CMK (cell line): Measurements from ENCODE around the gene ABLIM2.
"Not testable (repeated sequence)": the region's sequence is repeated elsewhere in the genome, so short reads cannot be mapped to it uniquely, and the experiment has no call there.

ENCODE experiments used
- DNase-seq: peaks from one replicate; pipeline ENCODE4 v3.0.0-alpha.2; 2010; ENCODE audit warnings: low read depth

ABLIM2 gene

DNA sequence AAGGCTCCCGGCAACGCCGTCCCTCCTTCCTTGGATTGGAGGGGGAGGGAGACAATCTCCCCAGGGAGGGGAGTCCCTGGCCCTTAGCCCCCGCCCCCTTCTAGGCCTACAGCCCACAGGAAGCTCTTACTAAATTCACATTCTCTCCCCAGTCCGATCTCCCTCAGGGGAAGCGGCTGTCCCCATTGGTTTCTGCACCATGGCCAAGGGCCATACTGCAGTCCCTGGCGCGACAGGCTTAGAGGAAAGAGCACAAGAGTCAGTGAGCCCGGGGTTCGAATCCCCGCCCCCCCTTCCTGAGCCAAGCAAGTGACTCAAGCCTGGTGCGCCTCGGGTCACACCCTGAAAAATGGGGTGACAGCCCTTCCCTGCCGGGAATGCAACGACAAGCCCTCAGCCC is 1.1 kb downstream of the ABLIM2 start:
- DNase-seq = no peak

DNA sequence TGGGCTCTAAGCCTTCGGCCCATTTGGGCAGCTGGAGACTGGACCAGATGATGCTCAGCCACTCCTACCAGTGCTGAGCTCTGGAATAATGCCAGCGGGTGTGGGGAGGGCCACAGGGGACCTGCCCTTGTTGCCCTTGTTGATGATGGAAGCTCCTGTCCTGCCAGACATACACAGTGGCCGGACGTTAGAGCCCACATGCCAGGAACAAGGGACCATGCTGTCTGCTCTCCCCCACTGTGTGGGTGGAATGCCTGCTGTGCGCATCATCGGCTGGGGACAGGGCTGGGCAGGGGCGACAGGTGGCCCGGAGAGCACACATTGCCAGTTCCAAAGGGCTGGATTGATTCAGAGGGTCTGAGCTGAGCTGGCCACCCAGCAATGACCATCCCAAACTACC is 2.0 kb downstream of the ABLIM2 start:
- DNase-seq = no peak

DNA sequence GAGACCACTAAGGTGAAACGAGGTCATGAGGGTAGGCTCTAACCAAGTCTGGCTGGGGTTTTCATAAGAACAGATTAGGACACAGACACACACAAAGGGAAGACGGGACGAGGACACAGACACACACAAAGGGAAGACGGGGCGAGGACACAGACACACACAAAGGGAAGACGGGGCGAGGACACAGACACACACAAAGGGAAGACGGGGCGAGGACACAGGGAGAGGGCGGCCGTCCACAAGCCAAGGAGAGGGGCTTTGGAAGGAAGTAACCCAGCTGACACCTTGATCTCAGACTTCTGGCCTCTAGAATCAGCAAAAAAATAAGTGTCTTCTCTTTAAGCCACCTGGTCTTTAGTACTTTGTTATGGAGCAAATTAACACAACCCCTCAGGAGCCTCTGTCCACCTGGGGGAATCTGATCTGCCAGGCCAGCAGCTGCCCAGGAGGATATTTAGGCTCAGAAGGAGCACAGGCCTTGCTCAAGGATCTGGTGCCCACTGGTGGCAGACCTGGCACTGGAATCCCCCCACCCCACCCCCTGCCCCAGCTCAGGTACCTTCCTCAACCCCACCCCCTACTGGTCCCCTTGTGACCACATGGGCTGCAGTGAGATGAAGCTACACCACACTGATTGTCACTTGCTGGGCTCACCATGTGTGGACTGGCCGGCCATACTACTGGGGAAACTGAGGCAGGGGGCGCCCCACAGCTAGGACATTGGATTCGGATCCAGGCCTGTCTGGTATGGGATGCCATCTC is 2.8 kb downstream of the ABLIM2 start:
- no peak for DNase-seq

DNA sequence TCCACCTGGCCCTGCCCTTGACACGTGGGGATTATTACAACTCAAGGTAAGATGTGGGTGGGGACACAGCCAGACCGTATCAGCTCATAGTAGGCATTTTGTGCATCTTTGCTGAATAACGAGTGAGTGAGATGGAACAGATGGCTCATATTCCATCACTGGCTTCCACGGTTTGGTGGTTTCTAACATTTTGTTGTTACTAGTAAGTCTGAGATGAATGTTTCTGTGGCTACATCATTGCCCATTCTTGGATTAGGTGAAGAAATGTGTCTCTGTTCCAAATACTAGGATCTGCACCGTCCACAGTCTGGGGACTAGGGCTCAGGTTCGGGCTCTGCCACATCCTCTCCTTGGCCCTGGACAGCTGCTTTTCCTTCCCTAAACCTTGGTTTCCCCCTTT is 3.6 kb downstream of the ABLIM2 start:
- DNase-seq = no peak

DNA sequence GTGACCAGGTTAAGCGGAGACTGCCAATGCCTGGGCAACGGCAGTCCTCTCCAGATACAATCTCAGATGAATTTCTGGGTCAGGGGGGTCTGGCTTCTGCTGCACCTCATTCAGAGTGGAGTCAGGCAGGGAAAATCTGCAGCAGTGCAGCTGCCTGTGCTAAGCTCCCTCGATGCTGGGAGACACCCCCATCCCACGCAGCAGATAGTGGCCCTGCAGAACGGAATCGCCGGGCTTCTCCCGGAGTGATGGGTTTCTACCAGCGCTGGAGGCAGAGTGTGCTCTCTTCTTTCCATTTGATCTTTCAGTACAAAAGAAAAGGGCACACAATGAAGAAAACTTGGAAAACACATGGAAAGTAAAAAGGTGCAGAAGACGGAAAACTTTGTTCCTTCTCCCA is 5.2 kb downstream of the ABLIM2 start:
- no peak for DNase-seq

DNA sequence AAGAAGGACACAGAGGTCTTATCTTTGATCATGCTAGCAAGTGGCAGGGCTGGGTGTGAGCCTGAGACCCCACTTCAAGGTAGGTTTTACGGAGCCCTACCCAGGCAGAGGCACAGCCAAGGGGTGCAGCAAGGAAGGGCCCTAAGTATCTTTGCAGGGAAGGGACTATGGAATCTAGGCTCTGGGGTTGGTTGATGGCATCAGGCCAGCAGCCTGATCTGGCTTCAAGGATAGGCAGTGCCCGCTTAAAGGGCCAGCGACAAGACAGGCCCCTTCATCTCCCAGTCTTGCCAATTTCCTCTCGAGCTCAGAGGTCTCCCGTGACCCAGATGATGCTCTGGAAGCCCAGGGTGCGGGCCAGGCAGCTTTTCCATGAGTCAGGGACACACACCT is 5.8 kb downstream of the ABLIM2 start:
- DNase-seq = no peak

DNA sequence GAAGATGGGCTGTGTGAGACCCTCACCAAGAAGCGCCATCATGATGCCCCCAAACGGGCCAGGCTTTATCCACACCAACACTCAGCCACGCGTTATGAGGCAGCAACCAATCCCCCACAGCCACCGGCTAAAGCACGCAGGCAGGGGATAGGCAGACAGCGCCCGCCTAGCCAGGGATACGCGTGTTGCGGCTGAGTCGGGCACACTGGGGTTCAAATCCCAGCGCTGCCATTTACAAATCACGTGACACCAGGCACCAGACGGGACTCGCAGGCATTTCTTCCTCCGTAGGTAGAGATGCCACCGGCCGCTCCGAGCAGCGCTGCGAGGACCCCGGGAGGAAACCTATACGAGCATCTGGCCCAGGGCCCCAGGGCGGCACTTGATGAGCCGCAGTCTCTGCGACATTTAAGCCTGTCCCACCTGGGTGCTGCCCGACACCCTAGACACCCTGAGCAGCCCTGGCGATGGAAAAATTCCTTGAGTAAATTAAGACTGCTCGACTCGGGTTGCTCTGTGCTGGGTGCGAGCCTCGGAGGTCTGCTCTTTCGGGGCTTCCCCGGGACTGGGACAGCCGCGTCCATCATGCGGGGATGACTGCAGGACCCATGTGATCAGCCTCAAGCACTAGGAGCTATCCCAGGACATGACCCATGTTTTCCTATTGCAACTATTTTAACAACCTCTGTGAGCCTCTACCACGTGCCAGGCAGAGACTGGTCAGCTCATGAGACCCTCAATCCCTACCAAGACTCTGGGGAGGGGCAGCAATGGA is 6.3 kb downstream of the ABLIM2 start:
- DNase-seq = no peak

DNA sequence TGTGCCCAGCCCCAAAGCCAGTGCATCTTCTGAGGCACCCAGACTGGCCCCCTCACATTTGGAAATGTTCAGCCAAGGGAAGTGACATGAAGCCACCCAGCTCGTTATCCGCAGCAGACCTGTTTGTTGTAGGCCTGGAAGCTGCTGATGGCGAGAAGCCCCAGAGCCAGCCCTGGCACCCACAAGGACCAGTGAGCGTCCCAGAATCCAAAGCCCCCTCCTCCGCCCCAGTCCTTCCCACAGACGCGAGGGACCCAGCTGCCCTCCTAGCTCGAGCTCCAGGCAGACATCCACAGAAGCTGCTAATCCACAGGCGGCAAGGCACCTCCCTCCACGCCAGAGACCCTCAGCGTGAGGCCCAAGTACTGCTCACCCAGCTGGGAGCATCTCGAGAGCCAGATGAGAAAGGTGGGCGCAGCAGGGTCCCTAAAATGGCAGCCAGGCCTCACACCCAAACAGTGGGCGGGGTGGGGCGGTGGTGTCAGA is 7.4 kb downstream of the ABLIM2 start:
- no peak for DNase-seq

DNA sequence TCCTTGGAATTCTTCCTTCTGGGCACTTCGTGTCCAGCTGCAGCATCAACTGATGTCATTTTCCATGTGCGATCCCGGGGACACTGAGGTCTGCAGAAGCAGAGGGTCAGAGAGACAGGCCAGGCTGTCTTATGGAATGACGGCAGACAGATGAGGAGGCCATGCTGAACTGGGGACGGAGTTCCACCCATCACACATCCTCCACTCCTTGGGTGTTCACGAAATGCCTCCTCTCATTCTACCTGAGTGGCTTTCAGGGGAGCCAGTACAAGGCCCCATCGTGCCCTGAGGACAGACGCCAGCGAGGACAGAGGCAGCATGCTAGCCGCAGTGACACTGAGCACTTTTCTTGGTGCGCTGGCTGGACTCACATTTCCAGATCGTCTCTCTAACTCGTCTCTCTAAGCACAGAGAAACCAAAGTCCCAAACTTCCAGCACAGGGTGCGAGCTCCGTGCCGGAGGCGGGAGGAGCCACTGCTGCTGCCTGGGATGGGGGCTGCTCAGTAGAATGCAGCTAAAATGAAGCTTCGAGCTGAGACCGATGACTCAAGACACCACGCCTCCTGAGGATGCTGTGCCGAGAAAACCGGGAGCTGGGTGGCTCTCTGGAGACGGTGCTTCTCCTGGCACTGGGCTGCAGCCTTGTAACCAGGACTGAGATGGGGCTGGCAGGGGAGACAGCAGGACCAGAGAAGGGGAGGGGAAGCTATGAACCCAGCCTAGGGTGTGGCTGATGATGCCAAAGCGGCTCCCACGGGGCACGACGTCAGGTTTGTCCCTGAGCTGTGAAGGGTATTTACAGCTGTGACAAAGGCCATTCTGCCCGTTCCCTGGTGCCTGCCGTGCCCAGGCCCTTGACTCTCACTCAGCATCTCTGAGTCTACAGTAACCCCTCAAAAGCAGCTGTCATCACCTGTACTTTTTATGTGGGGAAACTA is 8.2 kb downstream of the ABLIM2 start:
- DNase-seq = no peak

DNA sequence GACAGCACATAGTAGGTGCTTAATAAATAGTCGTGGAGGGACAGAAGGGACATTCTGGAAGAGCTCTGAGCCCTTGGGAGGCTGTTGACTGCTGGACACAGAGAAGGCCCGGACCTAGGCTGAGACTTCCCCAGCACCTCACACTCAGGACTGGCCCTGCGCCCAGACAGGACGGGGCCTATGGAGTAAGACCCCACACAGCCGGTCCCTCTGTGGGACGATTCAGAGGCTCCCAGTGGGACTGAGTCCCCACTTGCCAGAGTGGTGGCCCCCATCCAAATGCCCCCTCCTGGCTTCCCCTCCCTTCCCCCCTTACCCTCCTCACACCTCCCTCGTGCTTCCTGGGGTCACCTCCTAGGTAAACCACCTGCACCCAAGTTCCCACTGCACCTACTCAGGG is 8.9 kb downstream of the ABLIM2 start:
- no peak for DNase-seq

DNA sequence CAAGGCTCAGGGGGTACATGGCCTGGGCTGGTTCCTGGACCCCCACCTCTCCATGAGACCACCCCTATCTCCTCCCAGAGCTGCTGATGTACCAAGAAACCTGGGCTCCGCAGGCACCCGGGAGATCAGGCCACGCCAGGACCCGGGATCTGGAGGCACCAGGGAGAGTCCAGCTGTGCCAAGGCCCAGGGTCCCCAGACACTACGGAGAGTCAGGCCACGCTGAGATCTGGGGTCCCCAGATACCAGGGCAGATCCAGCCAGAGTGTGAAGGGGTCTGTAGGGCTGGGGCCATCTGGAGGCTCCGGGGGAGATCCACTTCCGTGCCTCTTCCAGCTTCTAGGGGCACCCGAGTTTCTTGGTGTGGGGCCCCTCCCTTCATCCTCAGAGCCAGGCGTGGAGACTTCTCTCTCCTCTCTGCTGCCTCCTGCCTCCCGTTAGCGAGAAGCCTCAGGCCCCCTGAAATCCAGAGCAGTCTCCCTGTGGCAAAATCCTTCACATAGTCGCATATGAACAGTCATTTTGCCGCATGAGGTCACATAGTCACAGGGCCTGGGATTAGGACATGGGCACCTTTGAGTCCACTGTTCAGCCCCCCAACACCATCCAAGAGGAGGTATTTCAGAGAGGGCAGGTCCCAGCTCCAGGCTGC is 9.7 kb downstream of the ABLIM2 start:
- no peak for DNase-seq

DNA sequence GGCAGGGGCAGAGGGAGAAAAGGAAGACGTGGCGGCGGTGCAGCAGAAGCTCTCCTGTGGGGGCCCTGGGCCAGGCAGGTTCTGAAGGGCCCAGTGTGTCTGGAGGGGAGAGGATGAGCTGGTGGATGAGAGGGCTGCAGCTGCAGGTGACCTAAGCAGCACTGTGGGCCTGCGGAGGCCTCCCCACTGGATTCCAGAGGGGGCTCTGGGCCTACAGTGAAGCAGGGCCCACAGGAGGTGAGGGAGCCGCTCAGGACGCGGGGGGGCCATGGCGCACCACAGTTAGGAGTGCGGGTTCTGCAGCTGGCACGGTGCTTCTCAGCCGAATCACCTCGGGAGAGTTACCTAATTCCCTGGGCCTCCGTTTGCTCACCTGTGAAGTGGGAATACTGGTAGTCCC is 10.5 kb downstream of the ABLIM2 start:
- no peak for DNase-seq

DNA sequence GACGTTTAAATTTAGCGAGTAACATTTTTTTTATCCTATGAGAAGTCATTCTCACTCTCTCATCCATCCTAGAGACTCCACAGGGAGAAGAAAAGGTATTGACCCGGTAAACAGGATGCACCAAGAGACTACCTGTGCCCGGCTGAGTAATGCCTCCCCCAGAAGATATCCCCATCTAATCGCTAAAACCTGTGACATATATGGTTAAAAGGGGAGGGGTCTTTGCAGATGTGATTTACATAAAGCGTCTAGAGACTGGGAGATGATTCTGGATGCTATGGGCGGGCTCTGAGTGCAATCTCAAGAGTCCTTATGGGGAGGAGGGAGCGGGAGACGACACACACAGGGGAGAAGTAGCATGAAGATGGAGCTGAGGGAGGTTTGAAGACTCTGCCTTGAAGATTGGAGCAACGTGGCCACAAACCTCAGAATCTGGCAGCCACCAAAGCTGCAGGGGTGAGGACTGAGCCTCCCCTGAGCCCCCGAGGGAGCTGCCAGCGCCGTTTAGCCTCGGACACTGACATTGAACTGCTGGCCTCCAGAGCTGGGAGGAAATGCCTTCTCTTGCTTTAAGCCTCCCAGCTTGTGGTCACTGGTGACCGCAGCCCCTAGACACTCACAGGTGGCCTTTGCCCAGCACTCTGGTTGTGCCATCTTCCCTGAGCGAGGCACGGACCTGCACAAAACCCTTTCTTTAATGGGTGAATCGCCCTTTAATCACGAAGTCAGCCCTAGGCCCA is 11.2 kb downstream of the ABLIM2 start:
- DNase-seq = no peak

DNA sequence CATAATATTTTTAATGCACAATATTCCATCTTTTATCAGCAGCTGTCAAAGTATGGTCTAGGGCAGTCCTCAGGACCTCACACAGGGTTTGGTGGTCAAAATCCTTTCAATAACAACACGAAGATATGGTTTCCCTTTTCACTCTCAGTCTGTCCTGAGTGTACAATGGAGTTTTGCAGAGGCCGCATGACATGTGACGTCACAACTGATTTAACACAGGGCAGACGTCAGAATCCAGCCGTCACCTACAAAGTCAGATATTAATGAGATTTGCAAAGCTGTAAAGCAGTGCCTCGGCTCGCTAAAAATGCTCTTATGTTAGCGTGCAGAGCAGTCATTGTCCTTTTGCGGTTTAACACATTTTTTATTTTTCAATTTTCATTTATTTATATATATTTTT is 12.5 kb downstream of the ABLIM2 start:
- DNase-seq = no peak

DNA sequence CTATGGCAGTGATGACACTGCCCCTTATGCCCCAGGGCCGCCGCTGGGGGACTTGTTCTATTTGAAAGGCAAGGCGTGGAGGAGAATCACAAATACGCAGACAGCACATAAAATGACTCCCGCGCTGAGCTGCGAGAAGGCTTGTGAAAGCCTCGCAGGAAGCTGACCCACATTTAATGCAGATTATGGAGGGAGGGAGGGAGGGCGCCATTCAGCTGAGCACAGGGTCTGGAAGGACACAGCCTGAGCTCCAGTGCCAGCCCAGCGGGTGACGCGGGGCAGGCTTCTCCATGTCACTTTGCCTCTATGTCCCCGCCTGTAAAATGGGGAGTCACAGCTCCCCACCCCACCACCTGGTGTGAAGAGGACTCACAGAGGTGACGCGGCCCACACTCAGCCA is 14.3 kb downstream of the ABLIM2 start:
- DNase-seq = no peak

DNA sequence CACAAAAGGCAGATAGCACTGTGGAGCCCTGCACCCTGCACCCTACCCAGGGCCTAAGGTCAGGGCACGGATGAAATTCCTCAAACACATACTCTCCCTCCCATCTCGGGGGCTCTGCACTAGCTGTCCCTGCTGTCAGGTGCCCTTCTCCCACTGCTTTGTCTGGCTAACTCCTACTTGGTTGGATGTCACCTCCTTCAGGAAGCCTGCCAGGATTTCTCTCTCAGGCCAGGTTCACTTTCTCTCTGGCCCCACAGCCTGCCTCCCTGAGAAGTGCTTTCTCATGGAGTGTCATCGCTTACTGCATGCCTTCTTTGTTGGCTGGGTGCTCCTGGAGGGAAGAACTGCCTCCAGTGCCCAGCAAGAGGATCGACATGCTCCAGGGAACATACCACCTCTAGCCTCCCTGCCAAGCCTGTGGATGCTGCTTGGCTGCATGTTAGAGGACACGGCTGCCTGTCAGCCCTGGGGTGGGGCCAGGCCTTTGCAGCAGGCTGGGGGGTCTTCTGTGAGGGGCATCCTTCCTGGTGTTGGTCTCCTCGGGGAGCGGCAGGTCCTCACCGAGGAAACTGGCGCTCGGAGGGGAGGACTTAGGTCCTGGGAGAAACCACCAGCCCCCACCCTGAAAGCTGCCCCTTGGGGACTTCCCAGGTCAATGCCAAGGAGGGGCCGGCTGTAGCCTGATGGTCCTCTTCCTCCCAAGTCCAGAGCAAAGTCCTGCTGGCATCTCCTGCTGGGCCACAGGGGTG is 15.0 kb downstream of the ABLIM2 start:
- DNase-seq = no peak

DNA sequence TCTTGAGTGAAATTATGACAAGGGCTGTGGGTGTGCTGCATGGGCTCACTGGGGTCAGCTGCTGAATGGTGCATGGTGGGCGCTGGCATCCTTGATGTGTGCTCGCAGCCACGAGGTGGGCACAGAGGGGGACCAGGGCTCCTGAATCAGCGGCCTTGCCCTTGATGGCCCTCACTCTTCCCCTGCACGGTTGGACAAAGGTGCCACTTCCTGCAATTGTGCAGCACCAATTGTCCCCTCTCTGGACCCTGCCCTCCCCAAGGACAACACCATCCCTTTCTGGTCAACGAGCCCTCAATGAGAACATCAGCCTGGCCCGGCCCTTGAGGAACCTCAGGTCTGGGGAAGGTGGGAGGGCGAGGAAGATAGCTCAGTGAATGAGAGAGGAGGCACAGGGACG is 16.1 kb downstream of the ABLIM2 start:
- DNase-seq = no peak

DNA sequence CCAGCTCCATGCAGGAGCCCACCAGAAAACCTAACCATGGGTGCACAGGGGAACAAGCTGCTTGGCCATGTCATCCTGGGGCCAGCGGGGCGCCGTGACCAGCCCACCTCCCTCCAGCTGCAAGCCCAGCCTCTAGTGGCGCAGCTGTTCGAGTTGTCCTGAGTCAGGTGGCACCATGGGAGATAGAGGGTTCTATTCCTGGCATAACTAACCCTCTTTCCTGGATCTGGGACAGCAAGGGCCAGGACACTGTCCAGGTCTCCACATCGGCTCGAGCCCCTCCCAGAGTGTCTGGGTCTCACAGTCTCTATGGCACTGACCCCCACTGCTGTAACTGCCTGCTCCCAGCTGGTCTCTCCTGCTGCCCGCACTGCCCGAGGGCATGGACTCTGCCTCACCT is 16.7 kb downstream of the ABLIM2 start:
- DNase-seq = no peak

DNA sequence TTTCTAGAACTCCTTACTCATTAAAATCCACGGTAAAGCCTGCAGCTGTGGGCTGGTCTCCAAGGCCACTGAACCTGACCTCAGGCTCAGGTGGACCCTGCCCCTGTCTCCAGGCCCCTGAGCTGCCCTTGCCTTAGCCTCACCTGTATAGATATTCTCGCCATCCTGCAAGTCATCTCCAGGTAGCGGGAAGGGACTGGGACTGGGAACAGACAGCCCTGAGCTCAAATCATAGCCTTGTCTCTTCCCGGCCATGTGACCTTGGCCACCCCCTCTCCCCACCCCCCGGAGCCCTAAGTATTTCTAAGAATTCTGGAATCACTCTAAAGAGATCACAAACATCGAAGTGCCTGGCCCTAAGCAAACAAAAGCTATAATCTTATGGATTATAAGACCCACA is 17.7 kb downstream of the ABLIM2 start:
- DNase-seq = no peak

DNA sequence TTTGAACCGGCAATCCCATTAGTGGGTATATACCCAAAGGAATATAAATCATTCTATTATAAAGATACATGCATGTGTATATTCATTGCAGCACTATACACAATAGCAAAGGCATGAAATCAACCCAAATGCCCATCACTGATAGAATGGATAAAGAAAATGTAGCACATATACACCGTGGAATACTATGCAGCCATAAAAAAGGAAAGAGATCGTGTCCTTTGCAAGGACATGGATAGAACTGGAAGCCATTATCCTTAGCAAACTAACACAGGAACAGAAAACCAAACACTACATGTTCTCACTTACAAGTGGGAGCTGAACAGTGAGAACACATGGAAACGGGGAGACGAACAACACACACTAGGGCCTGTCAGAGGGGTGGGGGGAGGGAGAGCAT is 18.9 kb downstream of the ABLIM2 start:
- DNase-seq = not testable (repeated sequence)
